GM19452 (cell line): ENCODE data around the gene TRPV5.
"Not testable (repeated sequence)": the region's sequence is repeated elsewhere in the genome, so short reads cannot be mapped to it uniquely, and the experiment has no call there.

Experiments
- ATAC-seq: cut with Tn5 transposase; IDR thresholded peaks from one replicate; pipeline ENCODE4 v1.9.1; 2021; ENCODE audit not compliant: unreplicated experiment

Gene TRPV5

GRCh38 chr7:142933624-142934023 is at the start of gene TRPV5:
TSS of gene TRPV5 (minus strand) at chr7:142933746. CDS start at chr7:142933459, 287 bp downstream.
- ATAC-seq, result no peak

GRCh38 chr7:142978402-142978801 is 44.9 kb upstream of the TRPV5 start:
- ATAC-seq, result not testable (repeated sequence)

- no peak for ATAC-seq
Observed at GRCh38 chr7:142974626-142975025, 41.1 kb upstream of the TRPV5 start.

- ATAC-seq, result no peak
Observed at GRCh38 chr7:142969183-142969582, 35.6 kb upstream of the TRPV5 start.

GRCh38 chr7:142968229-142968628 is 34.7 kb upstream of the TRPV5 start:
- ATAC-seq, result no peak

- ATAC-seq, result no peak
Observed at GRCh38 chr7:142964502-142965246, 31.1 kb upstream of the TRPV5 start.

- no peak for ATAC-seq
Observed at GRCh38 chr7:142963993-142964392, 30.4 kb upstream of the TRPV5 start.

GRCh38 chr7:142962991-142963390 is 29.4 kb upstream of the TRPV5 start:
- ATAC-seq, result no peak

GRCh38 chr7:142961973-142962926 is 28.7 kb upstream of the TRPV5 start, which contains the start of gene KEL:
TSS of gene KEL (minus strand) at chr7:142962363. CDS start at chr7:142962206, 157 bp downstream.
- no peak for ATAC-seq

GRCh38 chr7:142961595-142961972 is 28.0 kb upstream of the TRPV5 start:
- ATAC-seq, result no peak

- no peak for ATAC-seq
Observed at GRCh38 chr7:142960955-142961512, 27.5 kb upstream of the TRPV5 start.

- no peak for ATAC-seq
Observed at GRCh38 chr7:142959202-142959601, 25.7 kb upstream of the TRPV5 start.

- no peak for ATAC-seq
Observed at GRCh38 chr7:142957723-142958122, 24.2 kb upstream of the TRPV5 start.

- ATAC-seq, result no peak
Observed at GRCh38 chr7:142956951-142957623, 23.5 kb upstream of the TRPV5 start.

GRCh38 chr7:142954680-142955268 is 21.2 kb upstream of the TRPV5 start:
- no peak for ATAC-seq

- no peak for ATAC-seq
Observed at GRCh38 chr7:142950235-142950634, 16.7 kb upstream of the TRPV5 start.

GRCh38 chr7:142948603-142949002 is 15.1 kb upstream of the TRPV5 start:
- ATAC-seq, result no peak

- no peak for ATAC-seq
Observed at GRCh38 chr7:142945001-142945400, 11.5 kb upstream of the TRPV5 start.

GRCh38 chr7:142943706-142944268 is 10.2 kb upstream of the TRPV5 start:
- ATAC-seq, result no peak

- ATAC-seq, result no peak
Observed at GRCh38 chr7:142942746-142943145, 9.2 kb upstream of the TRPV5 start.
